ENCODE results near the gene SCARB1. TPM values are rescaled to one million over a fixed set of nuclear protein-coding genes. Genes with fewer than 3 reads are reported as not detected.

Gene SCARB1
- total RNA-seq, 1 experiment from 2014 or later = 359 TPM

DNA sequence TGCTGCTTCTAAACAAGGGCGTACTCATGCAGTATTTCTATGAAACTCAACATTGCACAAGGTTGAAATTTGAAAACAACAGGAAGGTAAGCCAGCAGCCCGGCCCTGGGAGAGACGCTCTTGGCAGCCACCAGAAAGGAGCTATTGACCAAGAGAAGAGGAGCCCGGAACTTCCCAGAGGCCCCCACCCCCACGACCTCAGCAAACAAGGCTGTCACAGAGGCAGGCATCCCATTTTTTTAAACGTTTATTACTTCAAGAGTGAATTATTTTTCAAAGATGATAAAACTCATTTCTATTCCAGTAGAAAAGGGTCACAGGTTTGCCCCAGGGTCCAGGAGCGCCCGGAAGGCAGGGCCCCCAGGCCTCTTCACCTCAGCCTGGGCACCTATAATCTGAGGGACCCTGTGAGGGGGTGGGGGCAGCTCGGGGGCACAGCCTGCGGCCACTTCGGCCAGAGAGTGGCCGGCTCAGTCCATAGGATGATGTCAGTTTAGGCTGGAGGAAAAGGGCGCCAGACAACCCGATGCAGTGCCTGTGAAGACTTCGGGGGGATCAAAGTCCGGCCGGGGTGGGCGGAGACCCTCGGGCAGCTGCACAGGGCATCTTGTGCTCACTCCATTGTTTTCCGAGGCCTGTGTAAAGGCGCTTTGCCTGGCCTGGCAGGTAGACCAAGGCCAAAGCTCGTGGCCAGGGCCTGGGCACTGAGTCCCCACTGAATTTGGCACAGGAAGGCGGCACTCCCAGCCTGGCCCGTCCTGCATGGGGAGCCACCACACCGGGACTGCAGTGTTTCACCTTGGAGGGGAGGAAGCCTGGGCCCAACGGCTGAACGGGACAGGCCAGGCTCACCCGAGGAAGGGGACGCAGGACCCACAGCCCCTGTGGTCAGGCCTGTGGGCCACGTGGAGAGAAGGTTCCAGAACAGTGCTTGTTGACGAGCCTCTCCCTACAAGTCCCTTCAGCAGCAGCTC lies 86.0 kb downstream of the SCARB1 start:
- ChIA-PET CTCF (no interaction called here), POLR2A (interaction anchor here (0.6 kb wide), 1 partner anchor 138 kb away, joined by 19 read pairs; no protein-coding TSS in a partner anchor)
- BruUV-seq (replicated peaks) = TSS peak; percentile 68
- no peaks in the 10 kb centered on the region for H3K36me3 ChIP-seq (ENCODE audit: control insufficient read depth, insufficient read depth, low read length)
- TF ChIP-seq POLR2AphosphoS5 (IDR thresholded peaks at IDR 0.05; ENCODE audit: low read depth, low read length) = no peak
- no peak for TF ChIP-seq TCF7L2 (IDR thresholded peaks at IDR 0.05; ENCODE audit: low read depth, low read length)
- TF ChIP-seq SIN3A (IDR thresholded peaks at IDR 0.05; ENCODE audit: borderline replicate concordance, insufficient read depth, low read depth, low read length) = no peak
- TF ChIP-seq, protein P1, sequence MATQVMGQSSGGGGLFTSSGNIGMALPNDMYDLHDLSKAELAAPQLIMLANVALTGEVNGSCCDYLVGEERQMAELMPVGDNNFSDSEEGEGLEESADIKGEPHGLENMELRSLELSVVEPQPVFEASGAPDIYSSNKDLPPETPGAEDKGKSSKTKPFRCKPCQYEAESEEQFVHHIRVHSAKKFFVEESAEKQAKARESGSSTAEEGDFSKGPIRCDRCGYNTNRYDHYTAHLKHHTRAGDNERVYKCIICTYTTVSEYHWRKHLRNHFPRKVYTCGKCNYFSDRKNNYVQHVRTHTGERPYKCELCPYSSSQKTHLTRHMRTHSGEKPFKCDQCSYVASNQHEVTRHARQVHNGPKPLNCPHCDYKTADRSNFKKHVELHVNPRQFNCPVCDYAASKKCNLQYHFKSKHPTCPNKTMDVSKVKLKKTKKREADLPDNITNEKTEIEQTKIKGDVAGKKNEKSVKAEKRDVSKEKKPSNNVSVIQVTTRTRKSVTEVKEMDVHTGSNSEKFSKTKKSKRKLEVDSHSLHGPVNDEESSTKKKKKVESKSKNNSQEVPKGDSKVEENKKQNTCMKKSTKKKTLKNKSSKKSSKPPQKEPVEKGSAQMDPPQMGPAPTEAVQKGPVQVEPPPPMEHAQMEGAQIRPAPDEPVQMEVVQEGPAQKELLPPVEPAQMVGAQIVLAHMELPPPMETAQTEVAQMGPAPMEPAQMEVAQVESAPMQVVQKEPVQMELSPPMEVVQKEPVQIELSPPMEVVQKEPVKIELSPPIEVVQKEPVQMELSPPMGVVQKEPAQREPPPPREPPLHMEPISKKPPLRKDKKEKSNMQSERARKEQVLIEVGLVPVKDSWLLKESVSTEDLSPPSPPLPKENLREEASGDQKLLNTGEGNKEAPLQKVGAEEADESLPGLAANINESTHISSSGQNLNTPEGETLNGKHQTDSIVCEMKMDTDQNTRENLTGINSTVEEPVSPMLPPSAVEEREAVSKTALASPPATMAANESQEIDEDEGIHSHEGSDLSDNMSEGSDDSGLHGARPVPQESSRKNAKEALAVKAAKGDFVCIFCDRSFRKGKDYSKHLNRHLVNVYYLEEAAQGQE (IDR thresholded peaks at IDR 0.05; ENCODE audit: insufficient read depth in 1 of 2, low read depth in 2 of 2, low read length in 1 of 2) = no peak
- TF ChIP-seq, protein P2, sequence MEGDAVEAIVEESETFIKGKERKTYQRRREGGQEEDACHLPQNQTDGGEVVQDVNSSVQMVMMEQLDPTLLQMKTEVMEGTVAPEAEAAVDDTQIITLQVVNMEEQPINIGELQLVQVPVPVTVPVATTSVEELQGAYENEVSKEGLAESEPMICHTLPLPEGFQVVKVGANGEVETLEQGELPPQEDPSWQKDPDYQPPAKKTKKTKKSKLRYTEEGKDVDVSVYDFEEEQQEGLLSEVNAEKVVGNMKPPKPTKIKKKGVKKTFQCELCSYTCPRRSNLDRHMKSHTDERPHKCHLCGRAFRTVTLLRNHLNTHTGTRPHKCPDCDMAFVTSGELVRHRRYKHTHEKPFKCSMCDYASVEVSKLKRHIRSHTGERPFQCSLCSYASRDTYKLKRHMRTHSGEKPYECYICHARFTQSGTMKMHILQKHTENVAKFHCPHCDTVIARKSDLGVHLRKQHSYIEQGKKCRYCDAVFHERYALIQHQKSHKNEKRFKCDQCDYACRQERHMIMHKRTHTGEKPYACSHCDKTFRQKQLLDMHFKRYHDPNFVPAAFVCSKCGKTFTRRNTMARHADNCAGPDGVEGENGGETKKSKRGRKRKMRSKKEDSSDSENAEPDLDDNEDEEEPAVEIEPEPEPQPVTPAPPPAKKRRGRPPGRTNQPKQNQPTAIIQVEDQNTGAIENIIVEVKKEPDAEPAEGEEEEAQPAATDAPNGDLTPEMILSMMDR (IDR thresholded peaks at IDR 0.05) = no peak
- H3K4me3 ChIP-seq (ENCODE audit: low read depth in 2 of 2, low read length in 2 of 2) = no peak overlapping the region
- intact Hi-C loops (cut with micrococcal nuclease; ENCODE audit: unreplicated experiment) (loop anchor here (10.0 kb wide), 1 partner anchor 127 kb away; no protein-coding TSS in a partner anchor), in situ Hi-C loops (cut with HindIII; ENCODE audit: low pct_unique_long_range_greater_than_20kb, low sequenced_read_pairs) (no loop called here)
- no peaks in the 10 kb centered on the region for H3K27me3 ChIP-seq (ENCODE audit: control insufficient read depth, insufficient read depth, low read length)
- no peaks in the 10 kb centered on the region for H3K9me3 ChIP-seq (ENCODE audit: control insufficient read depth, insufficient read depth, low read depth, low read length)
- H3K4me1 ChIP-seq (ENCODE audit: control insufficient read depth, insufficient read depth, low read length) = peaks cover 10% of the 10 kb centered on the region; the same call in 1 of the 2 replicates
- ATAC-seq (no peak), DNase-seq (ENCODE audit: low read depth, low spot score) (no peak)
- no peak overlapping the region for H3K27ac ChIP-seq (ENCODE audit: low read length)

DNA sequence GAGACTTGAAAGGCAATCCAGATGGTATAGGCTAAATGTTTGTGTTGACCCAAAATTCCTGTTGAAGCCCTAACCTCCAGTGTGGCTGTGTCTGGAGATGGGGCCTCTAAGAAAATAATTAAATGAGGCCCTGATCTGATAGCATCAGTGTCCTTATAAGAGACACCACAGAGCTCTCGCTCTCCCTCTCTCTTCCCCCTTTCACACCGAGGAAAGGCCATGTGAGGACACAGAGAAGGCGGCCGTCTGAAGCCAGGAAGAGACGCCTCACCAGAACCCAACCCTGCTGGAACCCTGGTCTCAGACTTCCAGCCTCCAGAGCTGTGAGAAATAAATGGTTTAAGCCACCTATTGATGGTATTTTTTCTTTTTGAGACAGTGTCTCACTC lies 87.5 kb downstream of the SCARB1 start:
- H3K4me3 ChIP-seq (ENCODE audit: low read depth in 2 of 2, low read length in 2 of 2) = no peak overlapping the region
- H3K36me3 ChIP-seq (ENCODE audit: control insufficient read depth, insufficient read depth, low read length) = no peaks in the 10 kb centered on the region
- CTCF ChIA-PET = no interaction called here
- intact Hi-C loops (cut with micrococcal nuclease; ENCODE audit: unreplicated experiment) (loop anchor here (10.0 kb wide), 1 partner anchor 129 kb away; no protein-coding TSS in a partner anchor), in situ Hi-C loops (cut with HindIII; ENCODE audit: low pct_unique_long_range_greater_than_20kb, low sequenced_read_pairs) (no loop called here)
- no TSS peak for BruUV-seq (replicated peaks)
- peaks cover 24% of the 10 kb centered on the region for H3K4me1 ChIP-seq (ENCODE audit: control insufficient read depth, insufficient read depth, low read length)
- POLR2A ChIA-PET = no interaction called here
- H3K9me3 ChIP-seq (ENCODE audit: control insufficient read depth, insufficient read depth, low read depth, low read length) = no peaks in the 10 kb centered on the region
- ATAC-seq (no peak), DNase-seq (ENCODE audit: low read depth, low spot score) (no peak)
- no peak overlapping the region for H3K27ac ChIP-seq (ENCODE audit: low read length)
- no peak for TF ChIP-seq SIN3A (IDR thresholded peaks at IDR 0.05; ENCODE audit: borderline replicate concordance, insufficient read depth, low read depth, low read length)
- H3K27me3 ChIP-seq (ENCODE audit: control insufficient read depth, insufficient read depth, low read length) = no peaks in the 10 kb centered on the region

All from Panc1 (cell line).